CD14-positive monocyte (primary cell): ENCODE results near the gene RAPGEF1. TPM values are rescaled to one million over a fixed set of nuclear protein-coding genes. Genes with fewer than 3 reads are reported as not detected.
A peak's percentile ranks its signal among the peaks of the same experiment; 100 is the strongest.

Experiments
- DNase-seq, 3 donors: peaks; one replicate each; pipeline ENCODE4 v3.0.0-alpha.2; 2011 to 2022
- H2AFZ ChIP-seq: 2 replicates; pipeline ENCODE4 v1.6.0; 2012; ENCODE audit warnings: mild to moderate bottlenecking, low read depth, low read length, inconsistent platforms; ENCODE audit not compliant: insufficient read depth, poor library complexity, severe bottlenecking
- H3K27ac ChIP-seq, 2 donors: 1 replicate in 1 of 2; 2 replicates in 1 of 2; pipeline ENCODE4 v1.5.1; 2012 to 2013; ENCODE audit warnings: low read length in 2 of 2, control low read depth in 1 of 2, inconsistent platforms in 1 of 2, low read depth in 1 of 2, mild to moderate bottlenecking in 1 of 2
- H3K27me3 ChIP-seq, 2 donors: one replicate each; pipeline versions ENCODE4 v1.6.0 to v1.6.1; 2011 to 2013; ENCODE audit warnings: low read length in 2 of 2; ENCODE audit not compliant: control insufficient read depth in 2 of 2, insufficient read depth in 2 of 2
- H3K36me3 ChIP-seq, 2 donors: replicated peaks in 1 of 2; 1 replicate in 1 of 2; 2 replicates in 1 of 2; pipeline versions ENCODE4 v1.5.1 to v1.6.1; 2012 to 2013; ENCODE audit warnings: low read length in 2 of 2, control low read depth in 1 of 2, inconsistent platforms in 1 of 2, mild to moderate bottlenecking in 1 of 2; ENCODE audit not compliant: insufficient read depth in 2 of 2, control insufficient read depth in 1 of 2
- H3K4me1 ChIP-seq, 2 donors: 1 replicate in 1 of 2; 2 replicates in 1 of 2; pipeline versions ENCODE4 v1.5.1 to v1.6.1; 2012 to 2013; ENCODE audit warnings: low read length in 2 of 2, control low read depth in 1 of 2, inconsistent platforms in 1 of 2, mild to moderate bottlenecking in 1 of 2, moderate library complexity in 1 of 2; ENCODE audit not compliant: insufficient read depth in 2 of 2, control insufficient read depth in 1 of 2
- H3K4me2 ChIP-seq: replicated peaks from 2 replicates; pipeline ENCODE3; 2012; ENCODE audit warnings: low read length, moderate library complexity, mild to moderate bottlenecking; ENCODE audit not compliant: poor library complexity, severe bottlenecking; ENCODE audit errors: extremely low read depth
- H3K4me3 ChIP-seq, 3 experiments: fragments of 200-600 bp in 1 of 3; sonication (generic) in 1 of 3; replicated peaks in 1 of 3; 1 replicate in 2 of 3; 2 replicates in 1 of 3; pipeline ENCODE4 v1.5.1; 2011 to 2013; ENCODE audit warnings: low read length in 3 of 3, mild to moderate bottlenecking in 3 of 3, control low read depth in 2 of 3, low read depth in 2 of 3, inconsistent platforms in 1 of 3, moderate library complexity in 1 of 3
- H3K79me2 ChIP-seq: 2 replicates; pipeline ENCODE4 v1.6.0; 2012; ENCODE audit warnings: mild to moderate bottlenecking, control low read depth, inconsistent platforms, low read length, moderate library complexity; ENCODE audit not compliant: insufficient read depth
- H3K9ac ChIP-seq: 2 replicates; pipeline ENCODE4 v1.6.0; 2017; ENCODE audit warnings: low read length, mild to moderate bottlenecking; ENCODE audit not compliant: insufficient read depth, poor library complexity, severe bottlenecking
- H3K9me3 ChIP-seq, 2 donors: replicated peaks in 1 of 2; 1 replicate in 1 of 2; 2 replicates in 1 of 2; pipeline versions ENCODE4 v1.5.1 to v1.6.1; 2012 to 2013; ENCODE audit warnings: low read length in 2 of 2, control low read depth in 1 of 2; ENCODE audit not compliant: control insufficient read depth in 1 of 2, insufficient read depth in 1 of 2
- H4K20me1 ChIP-seq: 2 replicates; pipeline ENCODE4 v1.6.0; 2012; ENCODE audit warnings: mild to moderate bottlenecking, low read length, control low read depth, moderate library complexity; ENCODE audit not compliant: insufficient read depth
- H3K27ac Mint-ChIP-seq, 7 donors: one replicate each; pipeline ENCODE4 v1.8.0; 2020; ENCODE audit warnings: mild to moderate bottlenecking in 7 of 7, mixed read lengths in 7 of 7, moderate library complexity in 6 of 7, inconsistent platforms in 2 of 7
- H3K27me3 Mint-ChIP-seq, 3 donors: one replicate each; pipeline ENCODE4 v1.8.0; 2021 to 2022; ENCODE audit warnings: low read depth in 3 of 3, mild to moderate bottlenecking in 3 of 3, mixed read lengths in 3 of 3, moderate library complexity in 3 of 3, inconsistent platforms in 1 of 3
- H3K36me3 Mint-ChIP-seq, 2 donors: one replicate each; pipeline ENCODE4 v1.8.0; 2020; ENCODE audit warnings: mixed read lengths in 2 of 2, inconsistent platforms in 1 of 2, mild to moderate bottlenecking in 1 of 2
- H3K4me1 Mint-ChIP-seq: one replicate; pipeline ENCODE4 v1.8.0; 2020; ENCODE audit warnings: mild to moderate bottlenecking, mixed read lengths
- H3K4me3 Mint-ChIP-seq, 2 donors: one replicate each; pipeline ENCODE4 v1.8.0; 2020; ENCODE audit warnings: mild to moderate bottlenecking in 2 of 2, mixed read lengths in 2 of 2, moderate library complexity in 1 of 2
- H3K9me3 Mint-ChIP-seq, 7 donors: one replicate each; pipeline ENCODE4 v1.8.0; 2020 to 2022; ENCODE audit warnings: mixed read lengths in 7 of 7, mild to moderate bottlenecking in 6 of 7, moderate library complexity in 6 of 7, inconsistent platforms in 2 of 7
- WGBS: methylation state at CpG from one replicate; pipeline ENCODE4 v1.1.5; 2013; ENCODE audit warnings: missing lambda C conversion rate; ENCODE audit not compliant: insufficient coverage; 5-methylcytosine and 5-hydroxymethylcytosine counted together
- intact Hi-C, 2 donors: fragments of 100-400 bp; cut with micrococcal nuclease; formaldehyde crosslinking; loops; one replicate each; pipeline versions ENCODE4 v1.15.0 to v1.15.1; 2023
- polyA plus RNA-seq, 3 donors: library from polyadenylated mRNA; depleted of rRNA in 1 of 3; unstranded in 2 of 3; stranded (reverse) in 1 of 3; fragments of 300-500 nt in 2 of 3; fragments of >200 nt in 1 of 3; fragmentation: Illumina TruSeq in 2 of 3; gene quantifications; 1 replicate in 2 of 3; 2 replicates in 1 of 3; pipeline ENCODE4 v1.2.3, GENCODE V29; 2012 to 2021
- TF ChIP-seq, protein P1 (sequence below): fragments of 200-600 bp; IDR thresholded peaks from one replicate; pipeline ENCODE4 v1.8.0; 2022; ENCODE audit warnings: antibody characterized with exemption, mild to moderate bottlenecking

The RAPGEF1 gene
- polyA plus RNA-seq, 3 donors, result 1.7 to 71.7 (median 3.0) TPM

DNA sequence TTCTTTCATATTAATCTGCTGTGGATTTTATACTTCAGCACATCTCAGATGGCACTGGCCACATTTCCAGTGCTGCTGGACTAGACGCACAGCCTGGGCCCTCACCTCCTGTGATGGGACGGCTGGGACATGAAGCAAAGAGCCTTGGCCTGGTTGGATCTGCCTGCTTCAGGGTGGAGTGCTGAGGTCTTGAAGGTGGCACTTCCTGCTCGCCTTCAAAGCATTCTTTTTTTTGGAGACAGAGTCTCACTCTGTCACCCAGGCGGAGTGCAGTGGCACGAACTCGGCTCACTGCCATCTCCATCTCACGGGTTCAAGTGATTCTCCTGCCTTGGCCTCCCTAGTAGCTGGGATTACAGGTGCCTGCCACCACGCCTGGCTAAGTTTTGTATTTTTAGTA, 73.1 kb downstream of the RAPGEF1 start:
- Histone ChIP-seq H3K9me3 (no peaks in the 10 kb centered on the region), H3K4me1 (peaks cover 16 to 34% of the 10 kb centered on the region in 2 donors), H3K36me3 (no peaks in the 10 kb centered on the region), H3K79me2 (peaks cover 99% of the 10 kb centered on the region), H3K4me3 (no peak overlapping the region), H2AFZ (no peak overlapping the region), H3K27ac (peak overlapping the region in 1 of 2 donors; percentile 76), H3K4me2 (no peak overlapping the region), H4K20me1 (peaks cover 31% of the 10 kb centered on the region), H3K27me3 (no peaks in the 10 kb centered on the region), H3K9ac (no peak overlapping the region)
- H3K4me3 Mint-ChIP-seq, result peak overlapping the region in 1 of 2 donors; percentile 39
- TF ChIP-seq, protein P1, sequence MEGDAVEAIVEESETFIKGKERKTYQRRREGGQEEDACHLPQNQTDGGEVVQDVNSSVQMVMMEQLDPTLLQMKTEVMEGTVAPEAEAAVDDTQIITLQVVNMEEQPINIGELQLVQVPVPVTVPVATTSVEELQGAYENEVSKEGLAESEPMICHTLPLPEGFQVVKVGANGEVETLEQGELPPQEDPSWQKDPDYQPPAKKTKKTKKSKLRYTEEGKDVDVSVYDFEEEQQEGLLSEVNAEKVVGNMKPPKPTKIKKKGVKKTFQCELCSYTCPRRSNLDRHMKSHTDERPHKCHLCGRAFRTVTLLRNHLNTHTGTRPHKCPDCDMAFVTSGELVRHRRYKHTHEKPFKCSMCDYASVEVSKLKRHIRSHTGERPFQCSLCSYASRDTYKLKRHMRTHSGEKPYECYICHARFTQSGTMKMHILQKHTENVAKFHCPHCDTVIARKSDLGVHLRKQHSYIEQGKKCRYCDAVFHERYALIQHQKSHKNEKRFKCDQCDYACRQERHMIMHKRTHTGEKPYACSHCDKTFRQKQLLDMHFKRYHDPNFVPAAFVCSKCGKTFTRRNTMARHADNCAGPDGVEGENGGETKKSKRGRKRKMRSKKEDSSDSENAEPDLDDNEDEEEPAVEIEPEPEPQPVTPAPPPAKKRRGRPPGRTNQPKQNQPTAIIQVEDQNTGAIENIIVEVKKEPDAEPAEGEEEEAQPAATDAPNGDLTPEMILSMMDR, result no peak
- H3K4me1 Mint-ChIP-seq, result peaks cover 58% of the 10 kb centered on the region
- H3K9me3 Mint-ChIP-seq, result no peaks in the 10 kb centered on the region
- no peak for DNase-seq
- H3K27me3 Mint-ChIP-seq, result no peaks in the 10 kb centered on the region
- H3K36me3 Mint-ChIP-seq, result peaks cover 32 to 50% of the 10 kb centered on the region in 2 donors
- intact Hi-C loops, result no loop called here
- H3K27ac Mint-ChIP-seq, result peak overlapping the region; percentile 10 to 81 (median 43)
- 97% methylated on average over 7 of the region's 8 CpGs for WGBS

DNA sequence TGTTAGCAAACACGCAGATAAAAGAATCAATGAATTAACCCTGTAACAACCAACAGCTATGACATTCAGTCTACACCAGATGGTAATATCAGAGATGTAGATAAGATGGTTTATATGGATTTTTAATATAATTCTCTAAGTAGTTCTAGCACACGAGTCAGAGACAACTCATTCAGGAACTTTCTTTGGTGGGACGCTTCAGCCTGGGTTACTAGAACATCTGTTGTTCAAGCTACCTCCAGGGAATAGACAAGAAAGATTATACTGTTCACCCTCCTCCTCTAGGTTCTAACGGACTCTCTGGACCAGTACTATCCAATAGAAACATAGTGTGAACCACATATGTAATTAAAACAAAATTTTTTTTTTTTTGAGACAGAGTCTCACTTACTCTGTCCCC, 73.8 kb downstream of the RAPGEF1 start:
- Histone ChIP-seq H3K9me3 (no peaks in the 10 kb centered on the region), H3K4me1 (peaks cover 16 to 34% of the 10 kb centered on the region in 2 donors), H3K27ac (no peak overlapping the region), H2AFZ (no peak overlapping the region), H3K36me3 (no peaks in the 10 kb centered on the region), H3K4me2 (no peak overlapping the region), H3K9ac (no peak overlapping the region), H3K27me3 (no peaks in the 10 kb centered on the region), H3K4me3 (no peak overlapping the region), H3K79me2 (peaks cover 99% of the 10 kb centered on the region), H4K20me1 (peaks cover 25% of the 10 kb centered on the region)
- H3K27me3 Mint-ChIP-seq, result no peaks in the 10 kb centered on the region
- H3K27ac Mint-ChIP-seq, result peak overlapping the region in 1 of 7 donors; percentile 81
- H3K9me3 Mint-ChIP-seq, result no peaks in the 10 kb centered on the region
- intact Hi-C loops, result no loop called here
- 100% methylated on average over 2 of the region's 4 CpGs for WGBS
- H3K4me1 Mint-ChIP-seq, result peaks cover 55% of the 10 kb centered on the region
- TF ChIP-seq, protein P1, result no peak
- no peak overlapping the region for H3K4me3 Mint-ChIP-seq
- no peak for DNase-seq
- peaks cover 28 to 46% of the 10 kb centered on the region in 2 donors for H3K36me3 Mint-ChIP-seq
